ENCODE data around the gene CBR1.
"Not testable (repeated sequence)": the region's sequence is repeated elsewhere in the genome, so short reads cannot be mapped to it uniquely, and the experiment has no call there.

Gene CBR1

GRCh38 chr21:36048357-36048756 is 21.5 kb upstream of the CBR1 start:
- DNase-seq (ENCODE audit: low read depth) = no peak

DNA sequence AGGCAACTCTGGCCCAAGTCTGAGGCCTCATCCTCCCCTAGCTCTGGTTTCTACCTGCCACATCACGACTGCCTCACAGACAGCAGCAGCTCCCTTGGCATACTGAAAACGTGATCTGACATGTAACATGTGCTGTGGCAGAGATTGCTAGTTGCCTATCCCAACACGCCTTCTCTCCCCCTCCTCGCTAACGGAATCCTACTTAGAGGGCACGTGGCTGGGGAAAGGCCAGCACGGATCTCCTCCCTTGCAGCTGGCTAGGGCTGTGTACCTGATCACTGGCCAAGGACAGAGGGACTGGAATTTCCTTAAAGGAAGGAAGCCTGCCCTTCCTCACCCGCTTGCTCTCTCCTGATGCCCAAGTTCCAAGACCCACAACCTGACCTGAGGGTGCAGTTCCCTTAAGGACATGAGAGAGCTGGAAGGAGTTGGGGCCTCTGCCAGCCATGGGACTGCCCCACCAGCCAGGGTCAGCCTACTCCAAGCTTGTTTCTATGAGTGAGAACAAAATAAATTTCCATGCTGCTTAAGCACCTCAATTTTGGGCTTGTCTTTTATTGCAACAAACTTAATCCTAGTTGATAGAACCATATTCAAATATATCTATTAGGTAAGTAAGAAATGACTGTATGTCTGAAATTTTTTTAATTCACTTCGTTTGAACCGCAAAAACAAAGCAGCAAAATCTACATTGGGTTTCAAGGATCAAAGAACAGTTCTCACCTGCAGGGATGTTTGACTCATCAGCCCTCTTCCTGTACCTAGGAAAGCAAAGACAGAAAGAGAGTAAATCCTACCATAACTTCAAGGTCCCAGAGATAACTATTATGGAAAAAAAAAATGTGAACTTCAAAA is 16.7 kb upstream of the CBR1 start:
- DNase-seq (ENCODE audit: low read depth) = no peak

DNA sequence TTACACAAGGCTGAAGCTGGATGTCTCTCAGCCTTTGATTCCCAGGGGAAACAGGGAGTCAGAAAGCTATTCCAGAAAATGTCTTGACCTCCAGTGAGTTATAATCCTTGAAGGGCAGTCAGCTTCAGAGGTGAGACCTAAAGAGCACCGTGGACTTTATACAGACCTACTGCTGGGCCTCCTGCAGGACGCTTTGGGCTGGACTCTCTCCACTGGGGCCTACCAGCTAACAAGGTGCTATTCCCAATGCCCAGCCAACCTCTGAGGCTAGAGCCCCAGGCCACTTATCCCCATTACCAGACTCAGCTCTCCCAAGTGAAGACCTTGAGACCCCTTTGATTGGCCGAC is 16.1 kb upstream of the CBR1 start:
- DNase-seq (ENCODE audit: low read depth) = no peak

- DNase-seq (ENCODE audit: low read depth) = no peak
Observed at GRCh38 chr21:36055551-36055950, 14.3 kb upstream of the CBR1 start.

DNA sequence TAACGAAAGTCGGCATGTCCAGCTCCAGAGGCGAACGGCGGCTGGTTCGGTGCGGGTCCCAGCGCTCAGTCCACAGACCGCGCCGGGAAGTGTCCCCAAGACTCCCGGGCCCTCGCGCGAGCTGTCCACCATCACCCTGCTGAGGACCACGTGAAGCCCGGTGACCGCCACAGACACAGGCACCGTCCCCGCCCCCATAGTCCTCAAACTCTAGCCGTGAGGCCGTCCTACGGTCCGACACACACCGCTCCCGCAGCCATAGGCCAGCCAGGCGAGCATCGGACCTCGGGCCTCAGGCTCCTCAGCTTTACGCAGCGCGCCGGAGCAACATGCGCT is 10.0 kb upstream of the CBR1 start:
- no peak for DNase-seq (ENCODE audit: low read depth)

GRCh38 chr21:36060159-36060921 is 9.5 kb upstream of the CBR1 start, which contains the start of gene SETD4:
SETD4 (minus strand) TSS chr21:36060526; CDS start chr21:36058888, 1,638 bp downstream.
- DNase-seq (ENCODE audit: low read depth) = peak; percentile 88

GRCh38 chr21:36061445-36061844 is 8.4 kb upstream of the CBR1 start:
- no peak for DNase-seq (ENCODE audit: low read depth)

GRCh38 chr21:36063375-36064084 is 6.3 kb upstream of the CBR1 start:
- no peak for DNase-seq (ENCODE audit: low read depth)

GRCh38 chr21:36064085-36064460 is 5.8 kb upstream of the CBR1 start:
- DNase-seq (ENCODE audit: low read depth) = no peak

GRCh38 chr21:36065497-36066036 is 4.3 kb upstream of the CBR1 start:
- DNase-seq (ENCODE audit: low read depth) = no peak

DNA sequence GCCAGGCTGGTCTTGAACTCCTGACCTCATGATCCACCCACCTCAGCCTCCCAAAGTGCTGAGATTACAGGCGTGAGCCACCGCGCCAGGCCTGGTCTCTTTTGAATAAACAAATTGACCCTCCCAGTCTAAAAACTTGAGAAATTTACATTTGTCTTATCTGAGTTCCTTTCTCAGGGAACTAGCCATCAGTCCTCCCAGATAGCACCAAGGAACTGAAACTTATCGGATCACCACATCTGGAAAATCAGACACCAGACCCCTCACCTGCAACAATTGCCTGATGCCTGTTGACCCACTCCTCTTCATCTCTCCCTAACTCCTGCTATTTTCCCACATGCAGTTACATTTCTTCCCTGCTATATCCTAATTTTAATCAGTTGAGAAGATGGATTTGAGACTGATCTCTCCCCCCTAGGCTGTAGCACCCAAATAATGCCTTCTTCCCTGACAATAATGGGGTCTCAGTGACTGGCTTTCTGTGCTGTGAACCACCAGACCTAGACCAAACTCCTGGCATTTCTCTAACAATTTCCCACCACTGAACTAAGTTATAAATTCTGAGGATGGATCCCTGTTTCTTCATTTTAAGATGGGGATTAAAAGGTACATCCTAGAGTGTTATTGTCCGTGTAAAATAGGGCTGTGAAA is 951 bp upstream of the CBR1 start:
- DNase-seq (ENCODE audit: low read depth) = no peak

DNA sequence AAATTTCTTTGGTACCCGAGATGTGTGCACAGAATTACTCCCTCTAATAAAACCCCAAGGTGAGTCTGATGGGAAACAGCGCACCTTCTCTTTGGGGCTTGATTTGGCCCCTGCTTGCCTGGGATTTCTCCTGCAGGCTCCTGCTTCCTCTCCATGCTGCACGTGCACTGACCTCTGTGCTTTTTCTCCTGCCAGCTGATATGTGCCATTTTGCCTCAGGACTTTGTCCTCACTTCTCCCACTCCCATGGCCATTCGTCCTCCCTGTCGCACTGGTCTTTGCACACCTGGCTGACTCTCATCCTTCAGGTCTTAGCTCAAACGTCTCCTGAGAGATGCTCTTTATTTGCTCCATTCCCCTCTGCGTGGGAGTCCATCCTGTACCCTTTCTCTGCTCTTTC is 1.2 kb downstream of the CBR1 start:
- DNase-seq (ENCODE audit: low read depth) = no peak

DNA sequence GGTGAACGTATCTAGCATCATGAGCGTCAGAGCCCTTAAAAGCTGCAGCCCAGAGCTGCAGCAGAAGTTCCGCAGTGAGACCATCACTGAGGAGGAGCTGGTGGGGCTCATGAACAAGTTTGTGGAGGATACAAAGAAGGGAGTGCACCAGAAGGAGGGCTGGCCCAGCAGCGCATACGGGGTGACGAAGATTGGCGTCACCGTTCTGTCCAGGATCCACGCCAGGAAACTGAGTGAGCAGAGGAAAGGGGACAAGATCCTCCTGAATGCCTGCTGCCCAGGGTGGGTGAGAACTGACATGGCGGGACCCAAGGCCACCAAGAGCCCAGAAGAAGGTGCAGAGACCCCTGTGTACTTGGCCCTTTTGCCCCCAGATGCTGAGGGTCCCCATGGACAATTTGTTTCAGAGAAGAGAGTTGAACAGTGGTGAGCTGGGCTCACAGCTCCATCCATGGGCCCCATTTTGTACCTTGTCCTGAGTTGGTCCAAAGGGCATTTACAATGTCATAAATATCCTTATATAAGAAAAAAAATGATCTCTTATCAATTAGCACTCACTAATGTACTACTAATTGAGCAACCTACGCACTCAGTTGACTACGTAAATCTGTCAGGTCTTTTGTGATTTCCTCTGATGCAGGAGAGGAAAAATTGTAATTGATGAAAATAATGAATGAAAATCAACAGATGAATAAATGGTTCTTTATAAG is 2.8 kb downstream of the CBR1 start:
- DNase-seq (ENCODE audit: low read depth) = no peak

DNA sequence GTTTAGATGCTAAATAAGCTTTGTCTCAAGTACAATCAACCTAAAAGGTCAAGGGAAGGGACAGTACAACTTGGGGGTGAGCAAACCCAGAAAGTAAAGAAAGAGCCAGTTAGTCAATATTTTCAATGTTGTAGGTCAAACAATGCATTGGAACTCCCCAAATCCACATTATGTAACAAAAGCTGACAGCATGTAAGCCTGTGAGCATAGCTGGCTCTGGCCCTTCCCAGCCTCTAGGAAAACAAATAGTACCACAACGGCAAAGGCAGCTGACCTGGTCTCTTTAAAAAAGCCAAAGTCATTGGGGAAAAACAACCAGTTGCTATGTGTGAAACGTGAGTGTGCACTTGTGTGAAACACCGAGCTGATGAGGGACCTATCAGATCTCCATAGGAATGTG is 3.4 kb downstream of the CBR1 start:
- DNase-seq (ENCODE audit: low read depth) = no peak

DNA sequence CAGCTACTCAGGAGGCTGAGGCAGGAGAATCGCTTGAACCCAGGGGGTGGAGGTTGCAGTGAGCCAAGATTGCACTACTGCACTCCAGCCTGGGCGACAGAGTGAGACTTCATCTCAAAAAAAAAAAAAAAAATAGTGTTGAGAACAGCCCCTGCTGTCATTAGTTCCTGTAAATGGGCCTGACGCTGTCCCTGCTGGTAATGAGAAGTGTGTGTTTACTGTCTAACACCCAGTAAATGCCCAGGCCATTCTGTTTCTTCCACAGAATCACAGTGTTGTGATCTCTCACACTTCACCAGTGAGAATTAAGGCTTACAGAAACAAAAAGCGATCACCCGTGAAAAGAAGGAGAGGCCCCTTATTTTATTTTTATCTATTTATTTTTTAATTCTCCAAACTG is 4.1 kb downstream of the CBR1 start:
- not testable (repeated sequence) for DNase-seq (ENCODE audit: low read depth)

- no peak for DNase-seq (ENCODE audit: low read depth)
Observed at GRCh38 chr21:36075171-36075570, 5.3 kb downstream of the CBR1 start.

DNA sequence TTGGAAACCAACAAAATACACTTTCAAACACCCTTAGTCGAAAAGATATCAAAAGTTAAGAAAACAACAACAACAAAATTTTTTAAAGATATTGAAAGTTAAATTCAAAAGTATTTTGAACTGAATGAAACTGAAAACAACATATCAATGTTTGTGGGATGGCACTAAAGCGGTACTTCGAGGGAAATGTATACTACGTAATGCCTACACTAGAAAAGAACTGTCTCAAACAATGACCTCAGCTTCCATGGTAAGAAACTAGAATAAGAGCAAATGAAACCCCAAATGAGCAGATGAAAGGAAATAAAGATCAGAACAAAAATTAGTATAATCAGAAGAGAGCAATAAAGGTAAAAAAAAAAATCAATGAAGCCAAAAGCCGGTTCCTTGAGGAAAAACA is 6.1 kb downstream of the CBR1 start:
- DNase-seq (ENCODE audit: low read depth) = no peak

GRCh38 chr21:36076878-36077655 is 7.2 kb downstream of the CBR1 start:
- no peak for DNase-seq (ENCODE audit: low read depth)

DNA sequence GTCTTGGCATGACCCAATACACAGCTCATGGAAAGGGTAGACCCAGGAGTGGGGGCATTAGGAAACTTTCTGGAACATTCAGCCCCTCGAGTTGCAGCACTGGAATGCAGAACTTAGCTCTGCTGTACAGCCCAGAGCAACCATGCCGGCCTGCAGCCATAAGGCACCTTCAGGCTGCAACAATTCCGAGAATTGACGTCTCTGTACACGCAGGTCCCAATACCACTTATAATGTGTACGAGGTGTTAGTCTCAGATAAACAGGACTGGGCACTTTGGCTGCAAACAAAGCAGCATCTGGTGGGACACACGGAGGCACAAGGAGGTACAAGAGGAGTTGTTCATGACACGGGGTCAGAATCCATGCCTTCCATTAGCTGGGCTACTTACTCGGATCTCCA is 7.9 kb downstream of the CBR1 start:
- no peak for DNase-seq (ENCODE audit: low read depth)

- peak; percentile 22 for DNase-seq (ENCODE audit: low read depth)
Observed at GRCh38 chr21:36079010-36079649, 9.3 kb downstream of the CBR1 start.

All from stimulated activated CD4-positive, alpha-beta T cell treated with anti-CD3 and anti-CD28 coated beads, Interleukin-2, amount 100 ng/mL, for 4 hours (primary cell).